ENCODE data around the gene CYP3A5. TPM values are rescaled to one million over a fixed set of nuclear protein-coding genes. Genes with fewer than 3 reads are reported as not detected.
"Not testable (repeated sequence)": the region's sequence is repeated elsewhere in the genome, so short reads cannot be mapped to it uniquely, and the experiment has no call there.

The CYP3A5 gene
- total RNA-seq, 1 experiment from 2014 or later: not detected

DNA sequence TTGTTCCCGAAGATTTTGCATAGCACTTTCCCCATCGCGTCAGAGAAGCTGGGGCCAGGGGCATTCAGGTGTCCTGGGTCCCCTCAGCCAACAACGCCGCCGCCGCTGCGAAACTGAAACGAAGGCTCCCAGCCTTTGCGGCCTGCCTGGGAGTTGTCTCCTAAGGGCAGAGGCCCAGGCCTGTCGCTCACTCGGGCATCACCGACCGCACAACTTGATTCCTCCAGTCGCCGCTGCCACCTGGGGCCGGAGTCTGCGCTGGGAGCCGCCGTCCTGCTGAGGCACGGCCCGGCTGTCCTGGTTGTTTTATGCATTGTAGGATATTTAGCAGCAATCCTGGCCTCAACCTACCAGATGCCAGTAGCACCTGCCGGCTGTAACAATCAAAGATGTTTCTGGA lies 41.1 kb downstream of the CYP3A5 start:
- H3K9ac ChIP-seq (ENCODE audit: extremely low read depth, insufficient read length, low read length): no peak overlapping the region
- no peak overlapping the region for H4K8ac ChIP-seq (replicated peaks; ENCODE audit: insufficient read length, low read depth, low read length)
- Mint-ChIP-seq H3K4me1 (peaks cover 23 to 26% of the 10 kb centered on the region in 2 experiments), H3K36me3 (ENCODE audit: insufficient read depth in 1 of 3, low read depth in 3 of 3) (peaks cover 4% of the 10 kb centered on the region in 3 experiments; a peak in 6 of 7 replicates), H3K27ac (peak overlapping the region in 2 of 3 experiments; percentile 15 to 43; a peak in 2 of 7 replicates), H3K9me3 (no peaks in the 10 kb centered on the region), H3K4me3 (no peak overlapping the region), H3K27me3 (ENCODE audit: low read depth) (no peaks in the 10 kb centered on the region)
- H2BK12ac ChIP-seq (ENCODE audit: insufficient read length, low read depth, low read length): no peak overlapping the region
- no peaks in the 10 kb centered on the region for H3K79me1 ChIP-seq (ENCODE audit: insufficient read depth, low read depth, low read length, poor library complexity, severe bottlenecking)
- H3K4me2 ChIP-seq (ENCODE audit: insufficient read depth, insufficient read length, low read length): no peak overlapping the region
- H3K27ac ChIP-seq (ENCODE audit: insufficient read length, low read depth, low read length): no peak overlapping the region
- H4K5ac ChIP-seq (ENCODE audit: insufficient read length, low read depth, low read length): no peak overlapping the region
- no peak overlapping the region for H3K14ac ChIP-seq (ENCODE audit: insufficient read depth, low read length)
- no peak overlapping the region for H4K91ac ChIP-seq (ENCODE audit: insufficient read length, low read depth, low read length)
- no peaks in the 10 kb centered on the region for H4K20me1 ChIP-seq (ENCODE audit: control insufficient read depth, insufficient read depth, insufficient read length)
- no peak overlapping the region for H2BK5ac ChIP-seq (ENCODE audit: insufficient read length, low read length)
- no peak overlapping the region for H3K23ac ChIP-seq (ENCODE audit: insufficient read length, low read depth, low read length)
- H2BK20ac ChIP-seq (ENCODE audit: low read depth, low read length, poor library complexity, severe bottlenecking): no peak overlapping the region
- TF ChIP-seq, protein P1, sequence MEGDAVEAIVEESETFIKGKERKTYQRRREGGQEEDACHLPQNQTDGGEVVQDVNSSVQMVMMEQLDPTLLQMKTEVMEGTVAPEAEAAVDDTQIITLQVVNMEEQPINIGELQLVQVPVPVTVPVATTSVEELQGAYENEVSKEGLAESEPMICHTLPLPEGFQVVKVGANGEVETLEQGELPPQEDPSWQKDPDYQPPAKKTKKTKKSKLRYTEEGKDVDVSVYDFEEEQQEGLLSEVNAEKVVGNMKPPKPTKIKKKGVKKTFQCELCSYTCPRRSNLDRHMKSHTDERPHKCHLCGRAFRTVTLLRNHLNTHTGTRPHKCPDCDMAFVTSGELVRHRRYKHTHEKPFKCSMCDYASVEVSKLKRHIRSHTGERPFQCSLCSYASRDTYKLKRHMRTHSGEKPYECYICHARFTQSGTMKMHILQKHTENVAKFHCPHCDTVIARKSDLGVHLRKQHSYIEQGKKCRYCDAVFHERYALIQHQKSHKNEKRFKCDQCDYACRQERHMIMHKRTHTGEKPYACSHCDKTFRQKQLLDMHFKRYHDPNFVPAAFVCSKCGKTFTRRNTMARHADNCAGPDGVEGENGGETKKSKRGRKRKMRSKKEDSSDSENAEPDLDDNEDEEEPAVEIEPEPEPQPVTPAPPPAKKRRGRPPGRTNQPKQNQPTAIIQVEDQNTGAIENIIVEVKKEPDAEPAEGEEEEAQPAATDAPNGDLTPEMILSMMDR (conservative IDR thresholded peaks at IDR 0.05): no peak
- H2AK5ac ChIP-seq (ENCODE audit: insufficient read length, low read length): no peak overlapping the region
- no peaks in the 10 kb centered on the region for H3K4me1 ChIP-seq (ENCODE audit: insufficient read depth, low read length)
- H3K27me3 ChIP-seq (ENCODE audit: insufficient read depth, low read length): no peaks in the 10 kb centered on the region
- WGBS (ENCODE audit: extremely low coverage, insufficient read length, low lambda C conversion rate): no CpG with 5 or more reads among the region's 23 CpGs
- H3K4ac ChIP-seq (ENCODE audit: low read depth, low read length): no peak overlapping the region
- H3K79me2 ChIP-seq (ENCODE audit: insufficient read depth, low read length): no peaks in the 10 kb centered on the region
- H3K9me3 ChIP-seq (ENCODE audit: control insufficient read depth, low read depth, low read length): no peaks in the 10 kb centered on the region
- no peak overlapping the region for H3K18ac ChIP-seq (ENCODE audit: insufficient read length, low read depth, low read length)
- H3T11ph ChIP-seq (ENCODE audit: low read length): no peak overlapping the region
- DNase-seq: no peak
- no peaks in the 10 kb centered on the region for H3K23me2 ChIP-seq (ENCODE audit: insufficient read length, low read depth, low read length, poor library complexity, severe bottlenecking)
- no peak overlapping the region for H2AFZ ChIP-seq (ENCODE audit: low read length)
- no peak overlapping the region for H3K56ac ChIP-seq (ENCODE audit: insufficient read length, low read depth, low read length)
- H2BK15ac ChIP-seq (ENCODE audit: low read depth, low read length): no peak overlapping the region
- H2BK120ac ChIP-seq (ENCODE audit: low read depth, low read length, poor library complexity, severe bottlenecking): no peak overlapping the region

DNA sequence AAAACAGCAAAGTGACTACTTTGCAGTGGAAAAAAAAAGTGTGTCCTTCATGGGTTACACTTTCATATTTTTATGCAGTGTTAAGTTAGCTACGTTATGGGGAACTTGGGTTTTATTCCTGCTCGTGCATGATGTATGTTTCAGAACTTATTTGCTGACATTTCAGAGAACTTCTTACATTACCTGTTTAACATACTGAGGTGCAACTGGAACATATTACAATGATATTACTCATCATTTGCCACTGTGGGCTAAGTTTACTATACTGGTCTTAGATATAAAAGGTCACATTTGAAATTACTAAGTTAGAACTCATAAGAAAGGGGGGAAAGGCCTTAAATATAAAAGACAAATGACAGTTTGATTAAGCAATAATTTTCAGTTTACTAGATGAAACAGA lies 42.4 kb downstream of the CYP3A5 start:
- not testable (repeated sequence) for H3K79me2 ChIP-seq (ENCODE audit: insufficient read depth, low read length); H2AK5ac ChIP-seq (ENCODE audit: insufficient read length, low read length); H4K8ac ChIP-seq (replicated peaks; ENCODE audit: insufficient read length, low read depth, low read length); H3K56ac ChIP-seq (ENCODE audit: insufficient read length, low read depth, low read length); H3K14ac ChIP-seq (ENCODE audit: insufficient read depth, low read length); H2BK12ac ChIP-seq (ENCODE audit: insufficient read length, low read depth, low read length); H3K27ac ChIP-seq (ENCODE audit: insufficient read length, low read depth, low read length); DNase-seq; H3K23ac ChIP-seq (ENCODE audit: insufficient read length, low read depth, low read length); H2BK120ac ChIP-seq (ENCODE audit: low read depth, low read length, poor library complexity, severe bottlenecking); H3K9me3 ChIP-seq (ENCODE audit: control insufficient read depth, low read depth, low read length); H3K9me3 Mint-ChIP-seq; H3K27ac Mint-ChIP-seq; H4K91ac ChIP-seq (ENCODE audit: insufficient read length, low read depth, low read length); H2BK5ac ChIP-seq (ENCODE audit: insufficient read length, low read length); H3K4ac ChIP-seq (ENCODE audit: low read depth, low read length); H3K36me3 Mint-ChIP-seq (ENCODE audit: insufficient read depth in 1 of 3, low read depth in 3 of 3); H3K27me3 ChIP-seq (ENCODE audit: insufficient read depth, low read length); H4K20me1 ChIP-seq (ENCODE audit: control insufficient read depth, insufficient read depth, insufficient read length); H2AFZ ChIP-seq (ENCODE audit: low read length); H2BK15ac ChIP-seq (ENCODE audit: low read depth, low read length); H2BK20ac ChIP-seq (ENCODE audit: low read depth, low read length, poor library complexity, severe bottlenecking); H3K23me2 ChIP-seq (ENCODE audit: insufficient read length, low read depth, low read length, poor library complexity, severe bottlenecking); H3K9ac ChIP-seq (ENCODE audit: extremely low read depth, insufficient read length, low read length); H4K5ac ChIP-seq (ENCODE audit: insufficient read length, low read depth, low read length); H3K4me3 Mint-ChIP-seq; H3K79me1 ChIP-seq (ENCODE audit: insufficient read depth, low read depth, low read length, poor library complexity, severe bottlenecking); H3T11ph ChIP-seq (ENCODE audit: low read length); H3K27me3 Mint-ChIP-seq (ENCODE audit: low read depth); H3K4me2 ChIP-seq (ENCODE audit: insufficient read depth, insufficient read length, low read length); H3K4me1 ChIP-seq (ENCODE audit: insufficient read depth, low read length); H3K18ac ChIP-seq (ENCODE audit: insufficient read length, low read depth, low read length)
- no CpG with 5 or more reads among the region's 2 CpGs for WGBS (ENCODE audit: extremely low coverage, insufficient read length, low lambda C conversion rate)
- peaks cover 23 to 29% of the 10 kb centered on the region in 2 experiments for H3K4me1 Mint-ChIP-seq
